PC-3 (cell line): ENCODE measurements around the gene LURAP1L.
A peak's percentile ranks its signal among the peaks of the same experiment; 100 is the strongest.

Experiments
- CTCF ChIP-seq: fragments of 300-600 bp; sonication (generic); conservative IDR thresholded peaks from 2 replicates; pipeline ENCODE4 v1.5.1; 2017; ENCODE audit warnings: antibody characterized with exemption, low read depth, mild to moderate bottlenecking, low read length
- EZH2 ChIP-seq: fragments of 300-600 bp; sonication (generic); IDR thresholded peaks from one replicate; pipeline ENCODE4 v1.6.1; 2017; ENCODE audit warnings: antibody characterized with exemption, mild to moderate bottlenecking, low read length; ENCODE audit not compliant: unreplicated experiment

- TF ChIP-seq CTCF: peak; percentile 55
- TF ChIP-seq EZH2: no peak
Measured at GRCh38 chr9:12819436-12820185, 44.8 kb downstream of the LURAP1L start.
